WTC11 (cell line): ENCODE results near the gene PPP1CA. TPM values are rescaled to one million over a fixed set of nuclear protein-coding genes. Genes with fewer than 3 reads are reported as not detected.

Experiments used
- ATAC-seq: fragments of 200-7000 bp; cut with Tn5 transposase; 2 replicates; pipeline ENCODE4 v1.10.0; 2021; ENCODE audit warnings: mild to moderate bottlenecking, moderate library complexity
- CTCF ChIA-PET: fragments of 300-600 bp; sonication (Branson Sonifier 250); formaldehyde crosslinking; loops from one replicate; lab custom pipeline; 2021; ENCODE audit warnings: antibody characterized with exemption; lab: Charles Lee
- POLR2A ChIA-PET: fragments of 350-600 bp; sonication (Branson Sonifier 250); formaldehyde crosslinking; loops from one replicate; lab custom pipeline; 2021; ENCODE audit warnings: antibody characterized with exemption; lab: Charles Lee
- DNase-seq: peaks from one replicate; pipeline ENCODE4 v3.0.0; 2021; ENCODE audit warnings: low spot score
- H3K27ac Mint-ChIP-seq: 2 replicates; pipeline ENCODE4 v1.8.0; 2021; ENCODE audit warnings: mixed read lengths
- H3K27me3 Mint-ChIP-seq: 2 replicates; pipeline ENCODE4 v1.8.0; 2021; ENCODE audit warnings: low read depth, mild to moderate bottlenecking, moderate library complexity, mixed read lengths
- H3K36me3 Mint-ChIP-seq: 2 replicates; pipeline ENCODE4 v1.8.0; 2021; ENCODE audit warnings: mixed read lengths
- H3K4me1 Mint-ChIP-seq: 2 replicates; pipeline ENCODE4 v1.8.0; 2022; ENCODE audit warnings: mixed read lengths
- H3K4me3 Mint-ChIP-seq: 2 replicates; pipeline ENCODE4 v1.8.0; 2021; ENCODE audit warnings: mild to moderate bottlenecking, moderate library complexity, mixed read lengths
- H3K9me3 Mint-ChIP-seq: 2 replicates; pipeline ENCODE4 v1.8.0; 2021; ENCODE audit warnings: mixed read lengths
- ATF1 ChIP-seq: sonication (generic); formaldehyde crosslinking; IDR thresholded peaks from 2 replicates; pipeline ENCODE4 v1.8.1; 2023; ENCODE audit warnings: mild to moderate bottlenecking, moderate library complexity, missing genetic modification reagents
- CREB1 ChIP-seq: sonication (generic); formaldehyde crosslinking; IDR thresholded peaks from 2 replicates; pipeline ENCODE4 v1.8.0; 2023; ENCODE audit warnings: mild to moderate bottlenecking, missing genetic modification reagents
- ESRRA ChIP-seq: sonication (generic); formaldehyde crosslinking; IDR thresholded peaks from 2 replicates; pipeline ENCODE4 v1.8.1; 2022; ENCODE audit warnings: mild to moderate bottlenecking, missing genetic modification reagents, borderline replicate concordance
- FOXJ3 ChIP-seq: sonication (generic); formaldehyde crosslinking; IDR thresholded peaks from 2 replicates; pipeline ENCODE4 v1.9.0; 2021; ENCODE audit warnings: missing genetic modification reagents, mild to moderate bottlenecking, borderline replicate concordance
- FOXK1 ChIP-seq: sonication (generic); formaldehyde crosslinking; IDR thresholded peaks from 2 replicates; pipeline ENCODE4 v1.8.0; 2022; ENCODE audit warnings: mild to moderate bottlenecking, moderate library complexity, missing genetic modification reagents
- GABPB1 ChIP-seq: sonication (generic); formaldehyde crosslinking; IDR thresholded peaks from 2 replicates; pipeline ENCODE4 v1.8.1; 2023; ENCODE audit warnings: mild to moderate bottlenecking, missing genetic modification reagents
- KAT7 ChIP-seq: sonication (generic); formaldehyde crosslinking; IDR thresholded peaks from 2 replicates; pipeline ENCODE4 v1.8.1; 2023; ENCODE audit warnings: missing genetic modification reagents, mild to moderate bottlenecking, borderline replicate concordance
- PRRX2 ChIP-seq: fragments of 250-450 bp; sonication (Bioruptor Pico); IDR thresholded peaks from 2 replicates; pipeline ENCODE4 v1.8.0; 2021; ENCODE audit warnings: mild to moderate bottlenecking
- RORB ChIP-seq: fragments of 250-450 bp; sonication (Bioruptor Pico); IDR thresholded peaks from 2 replicates; pipeline ENCODE4 v1.9.0; 2021; ENCODE audit warnings: mild to moderate bottlenecking
- TCF7 ChIP-seq: sonication (generic); formaldehyde crosslinking; IDR thresholded peaks from 2 replicates; pipeline ENCODE4 v1.8.0; 2022; ENCODE audit warnings: mild to moderate bottlenecking, low read depth, missing genetic modification reagents, moderate library complexity
- ZNF416 ChIP-seq: fragments of 250-450 bp; sonication (Bioruptor Pico); IDR thresholded peaks from 2 replicates; pipeline ENCODE4 v1.9.0; 2021; ENCODE audit warnings: mild to moderate bottlenecking, inconsistent platforms
- total RNA-seq: library from RNA; stranded (reverse); gene quantifications from 3 replicates; pipeline ENCODE4 v1.2.3, GENCODE V29; 2021
- TF ChIP-seq, protein P1 (sequence below): sonication (generic); formaldehyde crosslinking; IDR thresholded peaks from 2 replicates; pipeline ENCODE4 v1.8.0; 2023; ENCODE audit warnings: mild to moderate bottlenecking, missing genetic modification reagents
- TF ChIP-seq, protein P2 (sequence below): fragments of 250-450 bp; sonication (Bioruptor Pico); IDR thresholded peaks from 2 replicates; pipeline ENCODE4 v1.9.0; 2021; ENCODE audit warnings: mild to moderate bottlenecking, borderline replicate concordance
- TF ChIP-seq, protein P3 (sequence below): sonication (generic); formaldehyde crosslinking; conservative IDR thresholded peaks from 2 replicates; pipeline ENCODE4 v1.8.1; 2023; ENCODE audit warnings: mild to moderate bottlenecking, low read depth, missing genetic modification reagents, moderate library complexity
- TF ChIP-seq, protein P4 (sequence below): sonication (generic); formaldehyde crosslinking; IDR thresholded peaks from 2 replicates; pipeline ENCODE4 v1.8.1; 2023; ENCODE audit warnings: mild to moderate bottlenecking, missing genetic modification reagents
- TF ChIP-seq, protein P5 (sequence below): sonication (generic); formaldehyde crosslinking; conservative IDR thresholded peaks from 2 replicates; pipeline ENCODE4 v1.8.1; 2022; ENCODE audit warnings: mild to moderate bottlenecking, missing genetic modification reagents
- TF ChIP-seq, protein P6 (sequence below): fragments of 250-450 bp; sonication (Bioruptor Pico); IDR thresholded peaks from 2 replicates; pipeline ENCODE4 v1.9.0; 2021; ENCODE audit warnings: mild to moderate bottlenecking

The PPP1CA gene
- total RNA-seq, 1 experiment from 2014 or later, result 220 TPM

DNA sequence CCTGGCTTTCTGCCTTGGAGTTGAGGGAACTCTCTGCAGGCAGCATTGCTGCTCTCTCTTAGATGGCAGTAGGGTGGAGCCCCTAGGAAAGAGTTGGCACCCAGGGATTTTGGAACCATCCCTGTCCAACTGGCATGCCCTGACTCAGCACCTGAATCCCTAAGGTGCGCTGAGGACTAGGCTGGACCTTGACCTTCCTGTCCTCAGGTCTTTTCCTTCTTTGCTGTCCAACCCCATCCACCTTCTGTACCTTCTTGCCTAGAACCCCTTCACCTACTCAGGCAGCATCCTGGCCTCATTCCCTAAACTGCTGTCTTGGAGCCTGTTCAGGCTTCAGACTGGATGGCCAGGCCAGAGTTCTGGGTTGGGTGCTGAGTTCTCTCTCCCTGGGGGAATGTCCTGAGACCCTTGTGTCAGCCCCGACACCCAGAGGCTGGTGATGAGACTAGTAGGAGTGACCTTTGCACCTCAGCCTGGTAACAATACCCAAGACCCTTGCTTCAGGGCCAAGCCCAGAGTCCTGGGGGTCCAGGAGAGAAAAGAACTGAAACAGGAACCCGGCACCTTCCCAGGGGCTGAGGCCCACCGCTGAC, 45.8 kb downstream of the PPP1CA start:
- Mint-ChIP-seq H3K27me3 (peaks cover 22% of the 10 kb centered on the region), H3K9me3 (no peaks in the 10 kb centered on the region), H3K4me1 (peaks cover 30% of the 10 kb centered on the region), H3K36me3 (no peaks in the 10 kb centered on the region), H3K27ac (no peak overlapping the region), H3K4me3 (no peak overlapping the region)
- ChIA-PET CTCF (interaction anchor here (1.1 to 10.1 kb wide), 6 partner anchors 10 to 258 kb away, joined by 3 to 842 read pairs (median 14); partner anchors contain the start of genes CLCF1 and PPP1CA), POLR2A (no interaction called here)
- no peak for ATAC-seq
- TF ChIP-seq, protein P1, sequence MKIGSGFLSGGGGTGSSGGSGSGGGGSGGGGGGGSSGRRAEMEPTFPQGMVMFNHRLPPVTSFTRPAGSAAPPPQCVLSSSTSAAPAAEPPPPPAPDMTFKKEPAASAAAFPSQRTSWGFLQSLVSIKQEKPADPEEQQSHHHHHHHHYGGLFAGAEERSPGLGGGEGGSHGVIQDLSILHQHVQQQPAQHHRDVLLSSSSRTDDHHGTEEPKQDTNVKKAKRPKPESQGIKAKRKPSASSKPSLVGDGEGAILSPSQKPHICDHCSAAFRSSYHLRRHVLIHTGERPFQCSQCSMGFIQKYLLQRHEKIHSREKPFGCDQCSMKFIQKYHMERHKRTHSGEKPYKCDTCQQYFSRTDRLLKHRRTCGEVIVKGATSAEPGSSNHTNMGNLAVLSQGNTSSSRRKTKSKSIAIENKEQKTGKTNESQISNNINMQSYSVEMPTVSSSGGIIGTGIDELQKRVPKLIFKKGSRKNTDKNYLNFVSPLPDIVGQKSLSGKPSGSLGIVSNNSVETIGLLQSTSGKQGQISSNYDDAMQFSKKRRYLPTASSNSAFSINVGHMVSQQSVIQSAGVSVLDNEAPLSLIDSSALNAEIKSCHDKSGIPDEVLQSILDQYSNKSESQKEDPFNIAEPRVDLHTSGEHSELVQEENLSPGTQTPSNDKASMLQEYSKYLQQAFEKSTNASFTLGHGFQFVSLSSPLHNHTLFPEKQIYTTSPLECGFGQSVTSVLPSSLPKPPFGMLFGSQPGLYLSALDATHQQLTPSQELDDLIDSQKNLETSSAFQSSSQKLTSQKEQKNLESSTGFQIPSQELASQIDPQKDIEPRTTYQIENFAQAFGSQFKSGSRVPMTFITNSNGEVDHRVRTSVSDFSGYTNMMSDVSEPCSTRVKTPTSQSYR, result no peak
- TF ChIP-seq ZNF416 (CRISPR knock-in tag), result no peak
- no peak for TF ChIP-seq TCF7 (CRISPR knock-in tag)
- TF ChIP-seq ATF1 (CRISPR knock-in tag), result no peak
- TF ChIP-seq CREB1, result no peak
- TF ChIP-seq FOXK1, result no peak
- TF ChIP-seq, protein P2, sequence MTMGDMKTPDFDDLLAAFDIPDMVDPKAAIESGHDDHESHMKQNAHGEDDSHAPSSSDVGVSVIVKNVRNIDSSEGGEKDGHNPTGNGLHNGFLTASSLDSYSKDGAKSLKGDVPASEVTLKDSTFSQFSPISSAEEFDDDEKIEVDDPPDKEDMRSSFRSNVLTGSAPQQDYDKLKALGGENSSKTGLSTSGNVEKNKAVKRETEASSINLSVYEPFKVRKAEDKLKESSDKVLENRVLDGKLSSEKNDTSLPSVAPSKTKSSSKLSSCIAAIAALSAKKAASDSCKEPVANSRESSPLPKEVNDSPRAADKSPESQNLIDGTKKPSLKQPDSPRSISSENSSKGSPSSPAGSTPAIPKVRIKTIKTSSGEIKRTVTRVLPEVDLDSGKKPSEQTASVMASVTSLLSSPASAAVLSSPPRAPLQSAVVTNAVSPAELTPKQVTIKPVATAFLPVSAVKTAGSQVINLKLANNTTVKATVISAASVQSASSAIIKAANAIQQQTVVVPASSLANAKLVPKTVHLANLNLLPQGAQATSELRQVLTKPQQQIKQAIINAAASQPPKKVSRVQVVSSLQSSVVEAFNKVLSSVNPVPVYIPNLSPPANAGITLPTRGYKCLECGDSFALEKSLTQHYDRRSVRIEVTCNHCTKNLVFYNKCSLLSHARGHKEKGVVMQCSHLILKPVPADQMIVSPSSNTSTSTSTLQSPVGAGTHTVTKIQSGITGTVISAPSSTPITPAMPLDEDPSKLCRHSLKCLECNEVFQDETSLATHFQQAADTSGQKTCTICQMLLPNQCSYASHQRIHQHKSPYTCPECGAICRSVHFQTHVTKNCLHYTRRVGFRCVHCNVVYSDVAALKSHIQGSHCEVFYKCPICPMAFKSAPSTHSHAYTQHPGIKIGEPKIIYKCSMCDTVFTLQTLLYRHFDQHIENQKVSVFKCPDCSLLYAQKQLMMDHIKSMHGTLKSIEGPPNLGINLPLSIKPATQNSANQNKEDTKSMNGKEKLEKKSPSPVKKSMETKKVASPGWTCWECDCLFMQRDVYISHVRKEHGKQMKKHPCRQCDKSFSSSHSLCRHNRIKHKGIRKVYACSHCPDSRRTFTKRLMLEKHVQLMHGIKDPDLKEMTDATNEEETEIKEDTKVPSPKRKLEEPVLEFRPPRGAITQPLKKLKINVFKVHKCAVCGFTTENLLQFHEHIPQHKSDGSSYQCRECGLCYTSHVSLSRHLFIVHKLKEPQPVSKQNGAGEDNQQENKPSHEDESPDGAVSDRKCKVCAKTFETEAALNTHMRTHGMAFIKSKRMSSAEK (CRISPR knock-in tag), result no peak
- no peak for TF ChIP-seq RORB
- no peak for TF ChIP-seq FOXJ3 (CRISPR knock-in tag)
- TF ChIP-seq, protein P3, sequence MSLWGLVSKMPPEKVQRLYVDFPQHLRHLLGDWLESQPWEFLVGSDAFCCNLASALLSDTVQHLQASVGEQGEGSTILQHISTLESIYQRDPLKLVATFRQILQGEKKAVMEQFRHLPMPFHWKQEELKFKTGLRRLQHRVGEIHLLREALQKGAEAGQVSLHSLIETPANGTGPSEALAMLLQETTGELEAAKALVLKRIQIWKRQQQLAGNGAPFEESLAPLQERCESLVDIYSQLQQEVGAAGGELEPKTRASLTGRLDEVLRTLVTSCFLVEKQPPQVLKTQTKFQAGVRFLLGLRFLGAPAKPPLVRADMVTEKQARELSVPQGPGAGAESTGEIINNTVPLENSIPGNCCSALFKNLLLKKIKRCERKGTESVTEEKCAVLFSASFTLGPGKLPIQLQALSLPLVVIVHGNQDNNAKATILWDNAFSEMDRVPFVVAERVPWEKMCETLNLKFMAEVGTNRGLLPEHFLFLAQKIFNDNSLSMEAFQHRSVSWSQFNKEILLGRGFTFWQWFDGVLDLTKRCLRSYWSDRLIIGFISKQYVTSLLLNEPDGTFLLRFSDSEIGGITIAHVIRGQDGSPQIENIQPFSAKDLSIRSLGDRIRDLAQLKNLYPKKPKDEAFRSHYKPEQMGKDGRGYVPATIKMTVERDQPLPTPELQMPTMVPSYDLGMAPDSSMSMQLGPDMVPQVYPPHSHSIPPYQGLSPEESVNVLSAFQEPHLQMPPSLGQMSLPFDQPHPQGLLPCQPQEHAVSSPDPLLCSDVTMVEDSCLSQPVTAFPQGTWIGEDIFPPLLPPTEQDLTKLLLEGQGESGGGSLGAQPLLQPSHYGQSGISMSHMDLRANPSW (CRISPR knock-in tag), result no peak
- TF ChIP-seq, protein P4, sequence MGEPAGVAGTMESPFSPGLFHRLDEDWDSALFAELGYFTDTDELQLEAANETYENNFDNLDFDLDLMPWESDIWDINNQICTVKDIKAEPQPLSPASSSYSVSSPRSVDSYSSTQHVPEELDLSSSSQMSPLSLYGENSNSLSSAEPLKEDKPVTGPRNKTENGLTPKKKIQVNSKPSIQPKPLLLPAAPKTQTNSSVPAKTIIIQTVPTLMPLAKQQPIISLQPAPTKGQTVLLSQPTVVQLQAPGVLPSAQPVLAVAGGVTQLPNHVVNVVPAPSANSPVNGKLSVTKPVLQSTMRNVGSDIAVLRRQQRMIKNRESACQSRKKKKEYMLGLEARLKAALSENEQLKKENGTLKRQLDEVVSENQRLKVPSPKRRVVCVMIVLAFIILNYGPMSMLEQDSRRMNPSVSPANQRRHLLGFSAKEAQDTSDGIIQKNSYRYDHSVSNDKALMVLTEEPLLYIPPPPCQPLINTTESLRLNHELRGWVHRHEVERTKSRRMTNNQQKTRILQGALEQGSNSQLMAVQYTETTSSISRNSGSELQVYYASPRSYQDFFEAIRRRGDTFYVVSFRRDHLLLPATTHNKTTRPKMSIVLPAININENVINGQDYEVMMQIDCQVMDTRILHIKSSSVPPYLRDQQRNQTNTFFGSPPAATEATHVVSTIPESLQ (CRISPR knock-in tag), result no peak
- TF ChIP-seq GABPB1, result no peak
- TF ChIP-seq, protein P5, sequence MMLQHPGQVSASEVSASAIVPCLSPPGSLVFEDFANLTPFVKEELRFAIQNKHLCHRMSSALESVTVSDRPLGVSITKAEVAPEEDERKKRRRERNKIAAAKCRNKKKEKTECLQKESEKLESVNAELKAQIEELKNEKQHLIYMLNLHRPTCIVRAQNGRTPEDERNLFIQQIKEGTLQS, result no peak
- no peak for TF ChIP-seq PRRX2 (CRISPR knock-in tag)
- TF ChIP-seq ESRRA (CRISPR knock-in tag), result no peak
- TF ChIP-seq, protein P6, sequence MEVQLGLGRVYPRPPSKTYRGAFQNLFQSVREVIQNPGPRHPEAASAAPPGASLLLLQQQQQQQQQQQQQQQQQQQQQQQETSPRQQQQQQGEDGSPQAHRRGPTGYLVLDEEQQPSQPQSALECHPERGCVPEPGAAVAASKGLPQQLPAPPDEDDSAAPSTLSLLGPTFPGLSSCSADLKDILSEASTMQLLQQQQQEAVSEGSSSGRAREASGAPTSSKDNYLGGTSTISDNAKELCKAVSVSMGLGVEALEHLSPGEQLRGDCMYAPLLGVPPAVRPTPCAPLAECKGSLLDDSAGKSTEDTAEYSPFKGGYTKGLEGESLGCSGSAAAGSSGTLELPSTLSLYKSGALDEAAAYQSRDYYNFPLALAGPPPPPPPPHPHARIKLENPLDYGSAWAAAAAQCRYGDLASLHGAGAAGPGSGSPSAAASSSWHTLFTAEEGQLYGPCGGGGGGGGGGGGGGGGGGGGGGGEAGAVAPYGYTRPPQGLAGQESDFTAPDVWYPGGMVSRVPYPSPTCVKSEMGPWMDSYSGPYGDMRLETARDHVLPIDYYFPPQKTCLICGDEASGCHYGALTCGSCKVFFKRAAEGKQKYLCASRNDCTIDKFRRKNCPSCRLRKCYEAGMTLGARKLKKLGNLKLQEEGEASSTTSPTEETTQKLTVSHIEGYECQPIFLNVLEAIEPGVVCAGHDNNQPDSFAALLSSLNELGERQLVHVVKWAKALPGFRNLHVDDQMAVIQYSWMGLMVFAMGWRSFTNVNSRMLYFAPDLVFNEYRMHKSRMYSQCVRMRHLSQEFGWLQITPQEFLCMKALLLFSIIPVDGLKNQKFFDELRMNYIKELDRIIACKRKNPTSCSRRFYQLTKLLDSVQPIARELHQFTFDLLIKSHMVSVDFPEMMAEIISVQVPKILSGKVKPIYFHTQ (CRISPR knock-in tag), result no peak
- no peak for TF ChIP-seq KAT7 (CRISPR knock-in tag)
- no peak for DNase-seq
